Spleen (tissue), 11 donors: ENCODE data around the gene MRPS11. TPM values are rescaled to one million over a fixed set of nuclear protein-coding genes. Genes with fewer than 3 reads are reported as not detected.

Source experiments
- DNase-seq: peaks from one replicate; pipeline ENCODE4 v3.0.0-alpha.2; 2020
- H3K27ac ChIP-seq, 8 donors: fragments of 200-600 bp; sonication (generic) in 7 of 8; 1 replicate in 4 of 8; 2 replicates in 4 of 8; pipeline versions ENCODE4 v1.5.0 to v1.8.0; 2016 to 2021; ENCODE audit warnings: inconsistent platforms in 4 of 8, mild to moderate bottlenecking in 4 of 8, moderate library complexity in 1 of 8
- H3K27me3 ChIP-seq, 7 donors: fragments of 200-600 bp; sonication (generic) in 6 of 7; replicated peaks in 1 of 7; 1 replicate in 4 of 7; 2 replicates in 3 of 7; pipeline versions ENCODE4 v1.5.0 to v1.8.0; 2016 to 2021; ENCODE audit warnings: inconsistent platforms in 3 of 7, mild to moderate bottlenecking in 1 of 7
- H3K36me3 ChIP-seq, 6 donors: fragments of 200-600 bp; sonication (generic) in 5 of 6; 1 replicate in 4 of 6; 2 replicates in 2 of 6; pipeline versions ENCODE4 v1.5.0 to v1.8.0; 2016 to 2021; ENCODE audit warnings: inconsistent platforms in 2 of 6
- H3K4me1 ChIP-seq, 6 donors: fragments of 200-600 bp; sonication (generic) in 5 of 6; 1 replicate in 3 of 6; 2 replicates in 3 of 6; pipeline versions ENCODE4 v1.5.0 to v1.8.0; 2016 to 2021; ENCODE audit warnings: inconsistent platforms in 3 of 6
- H3K4me3 ChIP-seq, 8 donors: fragments of 200-600 bp; sonication (generic) in 7 of 8; 1 replicate in 4 of 8; 2 replicates in 4 of 8; pipeline versions ENCODE4 v1.5.0 to v1.8.0; 2016 to 2021; ENCODE audit warnings: inconsistent platforms in 4 of 8, mild to moderate bottlenecking in 4 of 8, moderate library complexity in 2 of 8
- H3K9me3 ChIP-seq, 8 donors: fragments of 200-600 bp; sonication (generic) in 7 of 8; 1 replicate in 4 of 8; 2 replicates in 4 of 8; pipeline versions ENCODE4 v1.5.0 to v1.8.0; 2016 to 2021; ENCODE audit warnings: inconsistent platforms in 4 of 8
- POLR2A ChIP-seq, 3 donors: fragments of 450-650 bp; IDR thresholded peaks; one replicate each; pipeline ENCODE4 v1.5.1; 2017; ENCODE audit warnings: antibody characterized with exemption in 3 of 3, mild to moderate bottlenecking in 1 of 3
- POLR2AphosphoS5 ChIP-seq, 3 donors: sonication (generic); formaldehyde crosslinking; IDR thresholded peaks; one replicate each; pipeline ENCODE4 v1.5.1; 2017; ENCODE audit warnings: antibody characterized with exemption in 3 of 3
- WGBS, 5 donors: extraction: QIAGEN DNeasy Blood & Tissue Kit in 3 of 5; methylation state at CpG; one replicate each; pipeline versions ENCODE4 v1.1.5 to v1.1.7; 2013 to 2018; 5-methylcytosine and 5-hydroxymethylcytosine counted together
- intact Hi-C: fragments of 100-400 bp; cut with DNase I; formaldehyde crosslinking; loops from one replicate; pipeline ENCODE4 v1.15.0; 2023; ENCODE audit warnings: low total_unique reads
- polyA plus RNA-seq, 3 donors: library from polyadenylated mRNA; stranded (reverse); fragments of 200-250 nt; gene quantifications; one replicate each; pipeline ENCODE4 v1.2.1, GENCODE V29; 2013
- total RNA-seq, 7 donors: library from RNA; depleted of rRNA in 3 of 7; stranded (reverse); fragments of >200 nt in 3 of 7; fragmentation: NEBNext Ultra II Directional in 4 of 7; extraction: Animal tissue kit (Norgen Biotek cat#: 25700) in 4 of 7; gene quantifications; one replicate each; pipeline versions ENCODE4 v1.1.0 to v1.2.1, GENCODE V29; 2016 to 2021
- TF ChIP-seq, protein P1 (sequence below), 11 experiments: fragments of 200-600 bp in 7 of 11; fragments of 450-650 bp in 4 of 11; sonication (generic) in 4 of 11; IDR thresholded peaks in 8 of 11; conservative IDR thresholded peaks in 3 of 11; 1 replicate in 7 of 11; 2 replicates in 4 of 11; pipeline versions ENCODE4 v1.4.0 to v1.8.0; 2016 to 2021; ENCODE audit warnings: antibody characterized with exemption in 11 of 11, inconsistent platforms in 4 of 11, mild to moderate bottlenecking in 1 of 11
- donor health status: healthy with polysubstance abuse.
- donor health status: DM: no; HTN: no; CAD: no; lungs with moderate emphysema.
- donor health status: DM: no; HTN: no; CAD: no.
- donor health status: Bipolar disorder and iron deficiency.
- donor health status: healthy.
- donor health status: DM: no; HTN: no; CAD: no.
- donor health status: DM: yes; HTN: yes; CAD: no.

The MRPS11 gene
- total and polyA plus RNA-seq, 10 donors: 24.6 to 42.2 (median 33.4) TPM

DNA sequence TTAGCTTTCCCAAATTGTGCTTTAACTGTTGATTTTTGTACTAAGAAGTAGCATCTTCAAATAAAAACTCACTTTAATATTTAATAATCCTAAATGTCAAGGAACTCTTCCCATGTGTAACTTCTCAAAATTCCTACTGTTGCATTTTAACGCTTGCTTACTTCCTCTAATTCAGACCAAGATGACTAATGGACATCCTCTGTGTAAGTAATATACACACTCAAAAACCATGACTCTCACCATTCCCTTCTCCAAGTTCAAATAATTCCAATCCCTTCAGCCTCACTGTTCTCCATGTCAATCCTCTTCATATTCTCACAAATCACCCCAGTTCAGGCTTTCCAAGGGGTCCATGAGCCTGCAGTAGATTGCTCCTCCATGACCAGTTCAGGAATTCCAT is 13.3 kb upstream of the MRPS11 start:
- no peak overlapping the region for H3K27ac ChIP-seq
- intact Hi-C loops: no loop called here
- H3K27me3 ChIP-seq: peaks cover 0 to 14% (median 0%) of the 10 kb centered on the region in 7 donors
- peaks cover 0 to 38% (median 18%) of the 10 kb centered on the region in 6 donors for H3K36me3 ChIP-seq
- WGBS, 5 donors: 3 to 18% (median 14%) methylated on average over 1 of the region's 1 CpG
- TF ChIP-seq POLR2A (IDR thresholded peaks at IDR 0.05) (no peak), POLR2AphosphoS5 (IDR thresholded peaks at IDR 0.05) (no peak)
- TF ChIP-seq, protein P1, sequence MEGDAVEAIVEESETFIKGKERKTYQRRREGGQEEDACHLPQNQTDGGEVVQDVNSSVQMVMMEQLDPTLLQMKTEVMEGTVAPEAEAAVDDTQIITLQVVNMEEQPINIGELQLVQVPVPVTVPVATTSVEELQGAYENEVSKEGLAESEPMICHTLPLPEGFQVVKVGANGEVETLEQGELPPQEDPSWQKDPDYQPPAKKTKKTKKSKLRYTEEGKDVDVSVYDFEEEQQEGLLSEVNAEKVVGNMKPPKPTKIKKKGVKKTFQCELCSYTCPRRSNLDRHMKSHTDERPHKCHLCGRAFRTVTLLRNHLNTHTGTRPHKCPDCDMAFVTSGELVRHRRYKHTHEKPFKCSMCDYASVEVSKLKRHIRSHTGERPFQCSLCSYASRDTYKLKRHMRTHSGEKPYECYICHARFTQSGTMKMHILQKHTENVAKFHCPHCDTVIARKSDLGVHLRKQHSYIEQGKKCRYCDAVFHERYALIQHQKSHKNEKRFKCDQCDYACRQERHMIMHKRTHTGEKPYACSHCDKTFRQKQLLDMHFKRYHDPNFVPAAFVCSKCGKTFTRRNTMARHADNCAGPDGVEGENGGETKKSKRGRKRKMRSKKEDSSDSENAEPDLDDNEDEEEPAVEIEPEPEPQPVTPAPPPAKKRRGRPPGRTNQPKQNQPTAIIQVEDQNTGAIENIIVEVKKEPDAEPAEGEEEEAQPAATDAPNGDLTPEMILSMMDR (IDR thresholded peaks at IDR 0.05 in 8 of 11, conservative IDR thresholded peaks at IDR 0.05 in 3 of 11): no peak
- no peaks in the 10 kb centered on the region for H3K9me3 ChIP-seq
- DNase-seq: no peak
- peaks cover 0 to 14% (median 5%) of the 10 kb centered on the region in 6 donors for H3K4me1 ChIP-seq
- H3K4me3 ChIP-seq: no peak overlapping the region

DNA sequence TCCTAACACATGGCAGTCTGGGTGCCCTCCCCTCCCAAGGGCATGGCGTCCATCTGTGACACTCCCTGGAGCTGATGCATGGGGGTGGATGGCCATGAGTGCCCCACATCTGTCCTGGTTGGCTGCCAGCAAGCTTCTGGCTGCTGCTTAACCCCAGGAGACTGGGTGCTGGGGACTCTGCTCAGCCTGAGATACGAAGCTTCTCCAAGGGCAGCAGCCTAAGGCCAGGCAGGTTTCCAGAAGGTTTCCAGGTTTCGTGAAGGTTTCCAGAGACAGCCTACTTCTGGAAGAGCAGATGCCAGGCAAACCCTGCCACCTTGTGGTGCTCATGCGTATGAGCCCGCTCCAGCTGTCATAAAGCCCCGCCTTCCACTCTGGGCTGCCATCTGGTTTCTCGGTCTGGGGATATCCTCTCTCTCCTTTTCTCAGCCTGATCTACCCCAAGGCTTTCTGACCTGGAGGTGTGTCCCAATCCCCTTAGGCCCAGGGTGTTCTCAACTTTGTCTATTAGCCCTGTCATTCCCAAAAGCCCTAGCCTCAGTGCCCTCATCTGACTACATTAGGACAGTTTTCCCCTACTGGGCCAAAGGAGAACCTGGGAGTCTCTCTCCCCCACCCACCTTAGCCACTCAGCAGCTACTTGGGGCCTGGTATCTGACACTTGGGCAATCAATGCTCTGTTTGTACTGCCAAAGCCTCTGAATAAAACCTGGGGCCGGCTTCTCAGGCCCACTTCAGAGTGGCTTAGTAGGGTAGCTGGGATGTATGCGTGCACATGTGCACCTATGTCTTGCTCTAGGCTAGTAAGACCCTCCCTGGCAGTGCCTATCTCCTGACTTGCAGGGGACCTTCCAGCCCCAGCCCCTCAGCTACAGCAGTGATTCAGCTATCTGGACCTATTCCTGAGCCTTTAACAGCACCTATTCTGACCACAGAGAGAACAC is 12.4 kb upstream of the MRPS11 start:
- H3K4me3 ChIP-seq: no peak overlapping the region
- peaks cover 0 to 14% (median 5%) of the 10 kb centered on the region in 6 donors for H3K4me1 ChIP-seq
- H3K27me3 ChIP-seq: peaks cover 0 to 5% (median 0%) of the 10 kb centered on the region in 7 donors
- intact Hi-C loops: no loop called here
- WGBS, 5 donors: 31 to 40% (median 37%) methylated on average over 8 to 9 of the region's 9 CpGs
- no peak for DNase-seq
- H3K27ac ChIP-seq: no peak overlapping the region
- H3K9me3 ChIP-seq: no peaks in the 10 kb centered on the region
- peaks cover 3 to 47% (median 27%) of the 10 kb centered on the region in 6 donors for H3K36me3 ChIP-seq
- TF ChIP-seq POLR2A (IDR thresholded peaks at IDR 0.05): no peak
- TF ChIP-seq, protein P1 (IDR thresholded peaks at IDR 0.05 in 8 of 11, conservative IDR thresholded peaks at IDR 0.05 in 3 of 11): peak in 7 of 11 experiments; percentile 34 to 74 (median 58)

DNA sequence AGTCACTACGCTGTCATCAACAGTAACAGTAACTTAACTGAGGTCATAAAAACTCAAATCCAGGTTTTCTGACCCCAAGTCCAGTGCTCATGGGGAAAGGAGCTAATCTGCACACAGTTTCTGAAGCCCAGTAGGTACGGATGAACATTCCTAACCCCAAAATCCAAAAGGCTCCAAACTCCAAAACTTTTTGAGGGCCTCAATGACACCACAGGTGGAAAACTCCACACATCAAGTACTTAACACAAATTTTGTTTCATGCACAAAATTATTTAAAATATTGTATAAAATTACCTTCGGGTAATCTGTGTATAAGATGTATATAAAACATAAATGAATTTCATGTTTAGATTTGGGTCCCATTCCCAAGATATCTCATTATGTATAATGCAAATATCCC is 10.8 kb upstream of the MRPS11 start:
- Histone ChIP-seq H3K4me3 (no peak overlapping the region), H3K27me3 (no peaks in the 10 kb centered on the region), H3K4me1 (peaks cover 0 to 14% (median 5%) of the 10 kb centered on the region in 6 donors), H3K36me3 (peaks cover 3 to 62% (median 43%) of the 10 kb centered on the region in 6 donors), H3K27ac (no peak overlapping the region), H3K9me3 (no peaks in the 10 kb centered on the region)
- intact Hi-C loops: no loop called here
- no peak for TF ChIP-seq POLR2A (IDR thresholded peaks at IDR 0.05)
- TF ChIP-seq, protein P1 (IDR thresholded peaks at IDR 0.05 in 8 of 11, conservative IDR thresholded peaks at IDR 0.05 in 3 of 11): no peak
- TF ChIP-seq POLR2AphosphoS5 (IDR thresholded peaks at IDR 0.05): no peak
- DNase-seq: no peak
- WGBS, 5 donors: 93 to 98% (median 95%) methylated on average over 3 of the region's 3 CpGs

DNA sequence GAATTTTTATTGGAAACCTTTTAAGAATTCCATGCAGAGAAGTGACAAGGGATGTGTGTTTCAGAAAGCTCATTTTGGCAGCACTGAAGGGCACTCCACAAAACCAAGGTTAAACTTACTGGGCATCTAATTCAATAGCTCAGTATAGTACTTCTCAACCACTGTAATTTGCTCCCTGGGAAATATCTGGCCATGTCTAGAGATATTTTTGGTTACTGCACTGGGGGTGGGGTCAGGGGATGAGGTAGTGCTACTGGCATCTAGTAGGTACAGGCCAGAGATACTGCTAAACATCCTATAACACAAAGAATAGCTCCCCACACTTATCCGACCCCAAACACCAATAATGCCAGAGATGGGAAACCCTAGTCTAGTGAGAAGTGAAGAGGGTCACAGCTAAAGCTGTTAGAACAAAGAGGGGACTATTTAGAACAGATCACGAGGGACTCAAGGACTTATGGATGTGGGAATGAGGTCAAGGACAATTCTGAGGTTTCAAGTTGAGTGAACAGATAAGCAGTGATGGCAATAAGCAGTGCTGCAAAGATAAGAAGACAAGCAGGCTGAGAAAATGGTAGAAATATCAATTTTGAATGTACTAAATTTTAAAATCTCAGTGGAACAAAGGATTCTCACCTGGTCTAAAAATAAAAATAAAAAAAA is 3.5 kb upstream of the MRPS11 start:
- peaks cover 26 to 47% (median 34%) of the 10 kb centered on the region in 6 donors for H3K4me1 ChIP-seq
- WGBS, 5 donors: 64 to 89% (median 74%) methylated on average over 2 of the region's 2 CpGs
- TF ChIP-seq, protein P1 (IDR thresholded peaks at IDR 0.05 in 8 of 11, conservative IDR thresholded peaks at IDR 0.05 in 3 of 11): no peak
- TF ChIP-seq POLR2AphosphoS5 (IDR thresholded peaks at IDR 0.05) (no peak), POLR2A (IDR thresholded peaks at IDR 0.05) (no peak)
- intact Hi-C loops: no loop called here
- no peak overlapping the region for H3K4me3 ChIP-seq
- H3K27ac ChIP-seq: no peak overlapping the region
- H3K9me3 ChIP-seq: no peaks in the 10 kb centered on the region
- H3K36me3 ChIP-seq: peaks cover 3 to 66% (median 59%) of the 10 kb centered on the region in 6 donors
- no peak for DNase-seq
- no peaks in the 10 kb centered on the region for H3K27me3 ChIP-seq
